Hematopoietic multipotent progenitor cell (in vitro differentiated cells): Measurements from ENCODE around the gene TULP4. TPM values are rescaled to one million over a fixed set of nuclear protein-coding genes. Genes with fewer than 3 reads are reported as not detected.

Experiments used
- DNase-seq, 3 donors: peaks; one replicate each; pipeline ENCODE4 v3.0.0-alpha.2; 2011 to 2015; ENCODE audit warnings: low read depth in 2 of 3, low spot score in 2 of 3
- total RNA-seq: library from RNA; depleted of rRNA; stranded (reverse); fragments of >200 nt; gene quantifications from one replicate; pipeline ENCODE4 v1.2.3, GENCODE V29; 2012

The TULP4 gene
- total RNA-seq, 1 donor = 33.9 TPM

DNA sequence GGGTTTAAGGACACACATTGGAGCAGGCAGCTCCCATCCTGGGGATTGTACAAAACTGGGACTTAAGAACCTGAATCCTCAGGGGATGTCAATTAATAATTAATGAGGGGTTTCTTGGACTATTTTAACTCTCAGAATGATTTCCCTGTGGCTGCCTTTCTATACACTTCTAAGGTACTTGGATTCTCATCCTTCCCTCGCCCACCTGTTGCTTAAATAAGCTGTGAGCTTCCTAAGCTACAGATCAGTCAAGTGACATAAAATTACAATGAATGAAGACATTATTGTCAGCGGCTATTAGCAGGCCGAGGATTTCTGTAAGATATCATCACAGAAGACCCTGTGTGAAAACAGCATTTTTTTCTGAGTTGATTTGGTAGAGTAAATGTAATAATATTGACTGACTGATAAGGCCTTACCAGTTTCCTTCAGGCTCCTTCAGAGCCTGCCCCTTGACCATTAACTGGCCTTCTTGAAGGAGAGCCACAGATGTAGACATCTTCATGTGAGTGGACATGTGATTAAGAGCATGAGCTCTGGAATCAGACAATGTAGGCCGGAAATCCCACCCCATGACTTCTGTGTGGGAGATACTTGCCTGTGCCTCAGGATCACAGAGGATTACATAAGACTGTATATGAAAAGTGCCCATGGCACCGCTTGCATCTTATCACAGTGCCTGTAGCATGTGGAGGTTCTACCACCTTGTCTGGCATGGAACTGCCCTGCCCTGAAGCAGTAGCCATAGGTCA, 101.7 kb downstream of the TULP4 start:
- no peak for DNase-seq

DNA sequence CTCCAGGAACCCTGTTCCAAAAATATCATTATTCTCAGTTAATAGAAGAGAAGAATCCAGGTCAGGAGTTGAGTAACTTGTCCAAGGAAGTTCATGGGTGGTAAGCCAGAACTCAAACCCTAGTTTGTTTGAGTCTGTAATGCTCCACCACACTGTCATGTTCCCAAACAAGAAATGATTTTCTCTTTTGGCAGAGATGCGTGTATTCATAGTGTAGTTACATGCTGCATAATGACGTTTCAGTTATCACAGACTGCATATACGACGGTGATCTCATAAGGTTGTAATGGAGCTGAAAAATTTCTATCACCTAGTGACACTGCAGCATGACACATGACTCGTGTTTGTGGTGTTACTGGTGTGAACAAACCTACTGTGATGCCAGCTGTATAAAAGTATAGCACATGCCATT, 102.6 kb downstream of the TULP4 start:
- no peak for DNase-seq

DNA sequence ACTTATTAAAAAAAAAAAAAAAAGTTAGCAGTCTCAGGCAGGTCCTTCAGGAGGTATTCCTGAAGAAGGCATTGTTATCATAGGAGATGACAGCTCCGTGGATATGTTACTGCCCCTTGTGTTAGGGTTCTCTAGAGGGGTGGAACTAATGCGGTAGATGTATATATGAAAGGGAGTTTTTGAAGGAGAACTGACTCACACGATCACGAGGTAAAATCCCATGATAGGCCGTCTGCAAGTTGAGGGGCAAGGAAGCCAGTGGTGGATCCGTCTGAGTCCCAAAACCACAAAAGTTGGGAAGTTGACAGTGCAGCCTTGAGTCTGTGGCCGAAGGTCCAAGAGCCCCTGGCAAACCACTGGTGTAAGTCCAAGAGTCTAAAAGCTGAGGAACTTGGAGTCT, 103.4 kb downstream of the TULP4 start:
- DNase-seq = no peak

DNA sequence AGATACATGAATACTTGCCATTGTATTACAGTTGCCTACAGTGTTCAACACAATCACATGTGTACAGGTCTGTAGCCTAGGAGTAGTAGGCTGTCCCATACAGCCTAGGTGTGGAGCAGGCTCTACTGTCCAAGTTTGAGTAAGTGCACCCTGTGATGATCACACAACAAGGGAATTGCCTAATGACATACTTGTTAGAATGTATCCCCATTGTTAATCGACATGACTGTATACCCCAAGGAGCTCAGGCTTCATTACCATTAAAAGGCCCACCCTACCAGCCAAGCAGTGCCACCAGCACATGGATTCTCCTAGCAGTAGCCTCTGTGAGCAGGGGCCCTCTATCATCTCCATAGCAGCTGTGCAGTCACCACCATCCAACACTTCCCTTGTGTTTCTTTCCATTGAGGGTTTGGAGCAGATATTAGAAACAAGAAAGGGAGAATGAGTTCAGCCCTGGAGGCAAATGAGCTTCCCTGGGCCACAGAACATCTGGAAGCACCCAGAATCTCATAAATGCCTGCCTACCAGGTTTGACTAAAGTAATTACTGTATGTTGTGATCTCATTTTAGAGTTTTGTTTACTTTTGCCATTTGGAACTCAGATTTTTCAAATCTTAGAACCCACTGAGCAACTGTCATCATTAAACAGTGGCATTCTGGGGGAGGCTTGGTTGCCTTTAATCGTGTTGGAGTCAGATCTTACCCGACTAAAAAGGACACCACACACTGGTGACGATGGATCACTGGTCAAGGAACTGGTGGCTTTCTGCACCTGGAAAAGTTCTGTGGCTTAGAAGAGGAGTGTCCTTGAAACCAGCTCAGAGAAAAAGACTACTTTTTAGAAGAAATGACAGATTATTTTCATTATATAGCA, 104.9 kb downstream of the TULP4 start:
- DNase-seq = no peak

DNA sequence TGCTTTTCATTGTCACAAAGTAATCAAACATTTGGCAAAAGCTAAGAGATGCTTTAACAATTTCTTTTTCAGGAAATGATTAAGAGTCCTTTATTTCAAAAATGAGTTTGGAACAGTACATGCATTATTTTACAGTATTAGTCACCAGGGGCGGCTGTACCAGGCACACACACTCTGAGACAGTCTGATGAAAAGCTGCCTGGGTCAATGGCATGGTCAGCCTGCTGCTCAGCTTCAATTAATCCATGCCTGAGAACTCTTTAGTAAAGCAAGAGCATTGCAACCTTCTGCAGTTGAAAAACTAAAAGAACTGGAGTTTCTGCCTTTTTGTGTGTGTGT, 105.5 kb downstream of the TULP4 start:
- no peak for DNase-seq

DNA sequence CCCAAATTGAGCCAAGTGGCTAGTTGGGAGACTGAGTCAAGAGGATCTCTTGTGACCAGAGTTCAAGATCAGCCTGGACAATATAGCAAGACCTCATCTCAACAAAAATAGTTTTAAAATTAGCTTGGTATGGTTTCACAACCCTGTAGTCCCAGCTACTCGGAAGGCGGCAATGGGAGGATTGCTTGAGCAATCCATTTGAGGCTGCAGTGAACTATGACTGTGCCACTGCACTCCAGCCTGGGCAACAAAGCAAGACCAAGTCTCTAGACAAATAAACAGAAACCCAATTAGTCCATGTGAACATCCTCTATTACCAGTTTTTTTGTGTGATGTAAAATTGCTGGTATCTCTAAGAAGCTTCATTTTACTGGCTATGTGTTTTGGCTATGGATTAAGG, 106.2 kb downstream of the TULP4 start:
- no peak for DNase-seq

DNA sequence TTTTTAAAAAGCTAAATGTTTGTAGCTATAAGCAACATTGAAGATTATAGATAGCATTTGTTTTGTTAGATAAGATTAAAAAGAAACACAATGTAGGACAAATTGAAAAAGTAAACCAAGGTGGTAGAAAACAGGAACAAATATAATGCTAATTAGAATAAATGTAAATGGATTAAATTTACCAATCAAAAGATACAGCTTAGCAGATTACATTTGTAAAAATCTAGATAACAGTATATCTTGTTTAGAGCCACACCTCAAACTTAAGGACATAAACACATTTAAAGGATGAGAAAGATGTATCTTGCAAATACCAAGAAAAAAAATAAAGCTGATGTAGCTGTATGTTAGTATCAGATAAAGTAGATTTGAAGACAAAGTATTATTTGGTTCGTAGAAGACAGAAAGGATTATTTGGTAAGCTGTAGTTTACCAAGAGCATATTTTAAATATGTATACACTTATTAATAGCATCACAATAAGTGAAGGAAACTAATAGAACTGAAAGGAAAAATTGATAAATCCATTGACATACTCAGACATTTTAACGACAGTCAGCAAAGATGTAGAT, 107.2 kb downstream of the TULP4 start:
- no peak for DNase-seq

DNA sequence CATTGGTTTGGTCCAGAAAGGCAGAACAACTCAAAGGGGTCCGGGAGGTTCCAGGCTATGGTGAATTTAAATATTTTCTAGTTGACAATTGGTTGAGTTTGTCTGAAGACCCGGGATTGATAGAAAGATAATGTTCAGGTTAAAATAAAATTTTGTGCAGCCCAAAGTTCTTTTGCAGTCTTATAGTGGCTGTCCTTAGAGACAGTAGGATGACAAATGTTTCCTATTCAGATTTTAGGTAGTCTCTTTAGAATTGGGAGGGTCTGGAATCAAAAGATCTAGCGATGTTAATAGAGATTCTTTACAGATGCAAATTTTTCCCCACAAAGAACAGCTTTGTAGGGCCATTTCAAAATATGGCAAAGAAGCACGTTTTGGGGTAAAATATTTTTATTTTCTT, 109.1 kb downstream of the TULP4 start:
- DNase-seq = no peak

DNA sequence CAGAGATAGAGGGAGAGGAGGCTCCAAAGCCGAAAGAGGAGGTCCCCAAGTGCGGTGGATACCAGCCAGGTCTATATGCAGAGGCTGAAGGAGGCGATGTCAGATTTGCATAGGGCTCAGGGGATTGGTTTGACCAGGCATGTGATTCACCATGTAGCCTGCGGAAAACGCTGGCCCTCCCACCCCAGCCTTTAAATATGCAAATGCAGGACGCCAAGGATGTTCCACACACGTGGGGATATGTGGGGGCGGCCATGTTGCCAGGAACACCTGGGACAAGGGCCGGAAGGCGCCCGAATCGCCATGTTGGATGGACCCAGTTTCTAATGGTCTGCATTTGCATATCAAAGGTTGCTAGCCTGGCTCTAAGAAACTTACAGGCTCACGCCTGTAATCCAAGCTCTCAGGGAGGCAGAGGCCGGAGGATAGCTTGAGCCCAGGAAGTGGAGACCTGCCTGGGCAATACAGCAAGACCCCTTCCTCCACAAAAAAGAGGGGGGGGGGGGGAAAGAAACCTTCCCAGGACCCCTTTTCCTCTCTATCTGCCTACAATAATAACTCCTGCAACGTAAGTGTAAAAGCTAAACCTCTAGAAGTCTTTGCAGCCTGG, 110.5 kb downstream of the TULP4 start:
- no peak for DNase-seq

DNA sequence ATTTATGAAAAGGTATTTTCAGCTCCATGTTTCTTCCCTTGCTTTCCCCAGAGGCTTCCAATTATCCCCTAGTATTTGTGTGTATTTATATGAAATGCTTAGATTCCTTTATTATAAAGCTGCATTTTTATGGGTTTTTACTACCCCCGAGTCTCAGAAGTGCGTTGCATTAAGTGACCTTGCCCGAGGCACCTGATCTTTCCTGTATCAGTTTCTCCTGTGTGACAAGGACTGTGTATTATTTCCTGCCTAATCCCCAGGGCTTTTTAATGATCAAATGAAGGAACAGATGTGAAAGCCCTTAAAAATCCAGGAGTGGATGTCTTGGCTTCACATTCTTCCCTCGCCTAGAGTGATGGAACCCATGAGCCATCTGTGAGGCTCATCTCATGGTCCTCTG, 118.8 kb downstream of the TULP4 start:
- no peak for DNase-seq

DNA sequence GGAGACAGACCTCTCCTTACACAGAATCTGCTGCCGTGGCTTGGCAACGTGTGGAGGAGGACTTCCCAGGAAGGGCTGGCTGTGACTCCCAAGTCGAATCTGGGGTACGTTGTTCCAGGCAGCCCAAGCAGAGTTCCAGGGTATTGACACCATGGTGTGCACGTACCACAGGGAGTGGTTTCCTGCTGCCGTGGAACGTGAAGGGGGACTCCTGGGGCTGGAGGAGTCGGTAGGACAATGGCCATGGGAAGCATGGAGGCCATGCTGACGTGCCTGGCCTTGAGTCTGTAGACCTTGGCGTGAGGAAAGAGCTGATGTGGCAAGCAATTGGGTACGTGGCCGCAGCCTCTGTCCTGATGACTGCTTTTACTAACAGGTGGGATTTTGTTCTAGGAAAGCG, 119.3 kb downstream of the TULP4 start:
- no peak for DNase-seq

DNA sequence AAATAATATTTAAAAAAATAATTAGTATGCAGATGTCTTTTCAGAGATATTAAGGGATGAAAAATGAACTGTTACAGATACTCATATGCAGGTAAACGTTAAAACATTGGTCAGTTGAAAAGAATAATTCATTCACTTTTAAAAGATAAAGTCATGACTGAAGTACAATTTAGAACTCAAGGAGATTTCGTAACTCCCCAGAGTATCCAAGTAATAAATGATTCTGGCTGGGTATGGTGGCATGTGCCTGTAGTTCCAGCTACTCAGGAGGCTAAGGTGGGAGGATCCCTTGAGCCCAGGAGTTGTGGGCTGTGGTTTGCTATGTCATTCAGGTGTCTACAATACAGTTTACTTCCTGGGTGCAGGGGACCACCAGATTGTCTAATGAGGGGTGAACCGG, 125.3 kb downstream of the TULP4 start:
- DNase-seq = no peak

DNA sequence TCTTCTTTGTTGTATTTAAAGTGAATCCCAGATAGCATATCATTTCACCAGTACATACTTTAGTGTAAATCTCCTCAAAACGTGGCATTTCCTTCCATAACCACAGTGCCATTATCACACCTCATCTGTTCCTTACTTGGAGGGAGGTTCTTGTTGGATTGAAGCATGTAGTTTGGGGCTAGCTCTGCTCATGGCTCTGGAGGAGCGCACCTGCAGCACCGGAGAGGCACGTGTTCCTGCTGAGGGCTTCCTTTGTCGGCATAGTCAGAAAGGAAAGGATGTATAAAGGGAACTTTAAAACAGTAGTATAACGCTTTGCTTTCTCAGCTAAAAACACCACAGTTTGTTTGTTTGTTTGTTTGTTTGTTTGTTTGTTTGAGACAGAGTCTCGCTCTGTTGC, 126.0 kb downstream of the TULP4 start:
- DNase-seq = no peak

DNA sequence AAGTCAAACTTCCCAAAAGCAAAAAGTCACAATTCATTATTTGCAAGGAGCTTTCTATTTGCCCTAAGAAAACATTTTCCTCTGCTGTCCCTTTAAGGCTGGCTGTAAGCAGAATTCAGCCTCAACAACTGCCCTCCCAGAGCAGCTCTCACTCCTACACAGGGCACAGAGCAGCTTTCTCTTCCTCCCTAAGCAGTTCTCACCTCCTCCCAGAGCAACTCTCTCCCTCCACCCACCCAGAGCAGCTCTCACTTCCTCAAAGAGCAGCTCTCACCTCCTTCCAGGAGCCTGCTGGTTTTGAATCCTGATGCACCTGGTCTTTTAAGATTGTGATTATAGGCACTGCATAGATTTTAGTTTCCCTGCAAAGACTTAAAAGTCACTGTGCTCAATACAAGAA, 127.0 kb downstream of the TULP4 start:
- no peak for DNase-seq

DNA sequence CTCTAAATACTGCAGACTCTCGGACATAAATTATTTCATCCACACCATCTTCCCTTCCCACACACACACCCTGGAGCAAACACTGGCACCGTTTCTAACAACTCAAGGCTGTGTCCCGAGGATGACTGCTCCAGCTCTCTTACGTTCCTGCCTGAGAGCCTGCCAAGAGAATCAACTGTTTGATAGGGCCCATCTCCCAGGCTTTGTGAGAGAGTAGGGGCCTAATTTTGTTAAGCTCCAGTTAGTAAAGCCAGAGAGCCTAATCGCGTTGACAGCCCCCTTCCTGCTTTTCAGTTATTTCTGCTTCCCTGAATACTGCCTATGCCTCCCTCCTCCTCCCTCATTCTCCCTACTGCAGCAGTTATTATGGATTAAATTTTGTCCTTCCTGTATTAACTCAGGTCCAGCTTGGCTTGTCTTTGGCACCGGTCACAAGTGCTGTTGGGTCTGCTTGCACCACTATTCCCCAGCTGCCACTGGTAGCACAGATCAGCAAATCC, 129.5 kb downstream of the TULP4 start:
- no peak for DNase-seq

DNA sequence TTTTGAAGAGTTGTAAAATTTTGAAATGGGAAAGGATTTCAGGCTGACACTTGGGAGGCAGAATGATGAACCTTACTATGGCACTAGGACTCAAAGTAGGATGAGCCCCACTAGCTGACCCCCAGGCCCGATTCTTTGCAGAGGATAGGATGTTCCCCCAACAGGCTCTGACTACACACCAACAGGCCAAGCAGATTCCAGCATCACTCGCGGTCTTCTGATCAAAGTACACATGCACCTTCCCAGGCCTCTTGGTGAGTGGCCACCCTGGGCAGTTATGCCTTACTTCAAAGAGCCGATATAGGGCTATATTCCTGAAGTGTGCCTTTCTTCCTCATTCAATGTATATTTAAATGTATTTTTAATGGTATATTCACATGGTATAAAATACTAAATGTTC, 130.0 kb downstream of the TULP4 start:
- DNase-seq = no peak

DNA sequence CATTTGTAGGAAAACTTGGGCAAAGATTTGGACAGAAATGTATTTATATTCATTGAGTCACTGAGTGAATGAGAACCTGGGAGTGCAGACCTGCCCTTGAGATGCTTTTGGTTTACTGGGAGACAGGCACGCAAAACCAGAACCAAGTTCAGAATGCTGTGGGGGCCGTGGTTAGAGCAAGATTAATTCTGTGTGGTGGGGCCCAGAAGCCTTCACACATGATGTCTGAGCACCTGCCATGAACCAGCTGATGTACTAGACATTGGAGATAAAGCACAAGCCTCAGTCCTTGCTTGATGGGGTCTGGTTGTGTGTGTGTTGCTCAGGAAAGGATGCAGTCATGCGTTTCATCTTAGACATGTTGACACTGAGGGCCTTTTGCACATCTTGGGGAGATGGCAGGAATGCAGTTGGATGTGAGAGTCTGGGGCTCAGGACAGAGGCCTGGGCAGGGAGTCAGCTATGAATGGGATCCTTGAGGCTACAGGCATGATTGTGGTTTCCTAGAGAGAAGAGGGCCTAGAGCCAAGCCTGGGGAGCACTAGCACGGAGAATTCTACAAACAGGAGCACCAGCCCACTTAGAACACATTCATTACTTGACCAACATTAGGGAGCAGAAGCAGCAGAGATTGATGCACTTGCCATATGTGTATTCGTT, 133.3 kb downstream of the TULP4 start:
- no peak for DNase-seq

DNA sequence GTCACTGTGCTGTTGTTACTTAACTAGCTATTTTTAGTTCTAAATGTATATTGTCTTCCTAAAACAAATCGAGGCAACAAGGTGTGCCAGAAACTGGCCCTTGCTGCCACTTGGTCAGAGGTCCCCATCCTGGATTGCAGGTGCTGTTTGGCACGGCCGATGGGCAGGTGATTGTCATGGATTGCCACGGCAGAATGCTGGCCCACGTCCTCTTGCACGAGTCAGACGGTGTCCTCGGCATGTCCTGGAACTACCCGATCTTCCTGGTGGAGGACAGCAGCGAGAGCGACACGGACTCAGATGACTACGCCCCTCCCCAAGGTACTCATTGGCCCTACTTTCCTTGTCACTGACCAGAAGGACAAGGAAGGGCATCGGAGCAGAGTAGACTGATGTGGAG, 136.6 kb downstream of the TULP4 start:
- no peak for DNase-seq

DNA sequence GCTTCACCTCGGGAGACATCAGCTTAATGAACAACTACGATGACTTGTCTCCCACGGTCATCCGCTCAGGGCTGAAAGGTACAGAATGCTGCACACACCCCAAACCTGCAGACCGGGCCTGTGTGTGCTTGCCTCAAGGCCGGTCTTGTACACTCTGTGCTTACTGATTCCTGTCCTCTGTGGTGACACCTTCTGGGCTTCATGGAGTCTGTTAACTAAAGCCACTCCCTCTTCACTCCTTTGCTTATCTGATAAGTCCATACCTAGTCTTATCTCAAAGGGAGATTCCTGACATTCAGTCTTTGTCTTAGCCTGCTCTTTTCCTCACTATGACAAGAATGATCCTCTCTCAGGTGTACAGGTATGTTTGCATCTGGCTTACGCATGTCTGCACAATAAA, 139.9 kb downstream of the TULP4 start:
- DNase-seq = no peak

DNA sequence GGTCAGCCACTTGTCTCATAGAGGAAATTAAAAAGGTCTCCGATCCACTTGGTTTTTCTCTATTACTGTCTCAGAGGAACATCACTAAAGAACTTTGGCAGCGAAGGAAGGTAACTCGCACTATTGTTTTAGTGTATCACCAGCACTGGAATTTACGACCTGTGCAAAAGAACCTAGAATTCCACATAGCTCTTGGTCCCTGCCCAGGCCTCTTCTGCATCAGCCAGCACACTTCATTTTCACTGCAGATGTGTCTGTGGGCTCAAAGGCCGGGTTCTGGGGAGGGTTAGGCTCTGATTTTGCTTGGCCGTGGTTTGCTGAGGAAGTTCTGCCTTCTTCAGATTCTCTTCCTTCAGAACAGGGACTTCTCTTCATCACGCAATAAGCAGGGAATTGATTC, 144.9 kb downstream of the TULP4 start:
- DNase-seq = no peak
